ENCODE data around the gene DENND1A.
A peak's percentile ranks its signal among the peaks of the same experiment; 100 is the strongest.
"Not testable (repeated sequence)": the region's sequence is repeated elsewhere in the genome, so short reads cannot be mapped to it uniquely, and the experiment has no call there.

The DENND1A gene

GRCh38 chr9:123929870-123930831 lies at the start of gene DENND1A:
TSS of gene DENND1A (minus strand) at chr9:123930126. CDS start at chr9:123929905, 221 bp downstream.
- peak; percentile 89 for DNase-seq (ENCODE audit: insufficient read length, low spot score)
- no peak for FAIRE-seq
- TF ChIP-seq CTCF (IDR thresholded peaks at IDR 0.05; ENCODE audit: insufficient read depth, missing control alignments): no peak

- FAIRE-seq (no peak), DNase-seq (ENCODE audit: insufficient read length, low spot score) (no peak)
- TF ChIP-seq CTCF (IDR thresholded peaks at IDR 0.05; ENCODE audit: insufficient read depth, missing control alignments): no peak
Measured at GRCh38 chr9:123978981-123979380, 49.1 kb upstream of the DENND1A start.

GRCh38 chr9:123976579-123976978 lies 46.7 kb upstream of the DENND1A start:
- DNase-seq (ENCODE audit: insufficient read length, low spot score); FAIRE-seq: not testable (repeated sequence)

- TF ChIP-seq CTCF (IDR thresholded peaks at IDR 0.05; ENCODE audit: insufficient read depth, missing control alignments): no peak
- no peak for DNase-seq (ENCODE audit: insufficient read length, low spot score)
- no peak for FAIRE-seq
Measured at GRCh38 chr9:123975871-123976270, 45.9 kb upstream of the DENND1A start.

- no peak for FAIRE-seq
- no peak for TF ChIP-seq CTCF (IDR thresholded peaks at IDR 0.05; ENCODE audit: insufficient read depth, missing control alignments)
- DNase-seq (ENCODE audit: insufficient read length, low spot score): no peak
Measured at GRCh38 chr9:123974471-123974870, 44.5 kb upstream of the DENND1A start.

GRCh38 chr9:123973590-123974223 lies 43.8 kb upstream of the DENND1A start:
- DNase-seq (ENCODE audit: insufficient read length, low spot score) (no peak), FAIRE-seq (no peak)
- TF ChIP-seq CTCF (IDR thresholded peaks at IDR 0.05; ENCODE audit: insufficient read depth, missing control alignments): no peak

GRCh38 chr9:123972618-123973017 lies 42.7 kb upstream of the DENND1A start:
- no peak for TF ChIP-seq CTCF (IDR thresholded peaks at IDR 0.05; ENCODE audit: insufficient read depth, missing control alignments)
- FAIRE-seq: no peak
- DNase-seq (ENCODE audit: insufficient read length, low spot score): no peak

Data from D721Med (cell line).